HG03342 (cell line): ENCODE results near the gene GPT2.

Experiments
- ATAC-seq: cut with Tn5 transposase; IDR thresholded peaks from one replicate; pipeline ENCODE4 v1.9.1; 2021; ENCODE audit warnings: mild to moderate bottlenecking, moderate library complexity; ENCODE audit not compliant: unreplicated experiment

GPT2 gene, protein sequence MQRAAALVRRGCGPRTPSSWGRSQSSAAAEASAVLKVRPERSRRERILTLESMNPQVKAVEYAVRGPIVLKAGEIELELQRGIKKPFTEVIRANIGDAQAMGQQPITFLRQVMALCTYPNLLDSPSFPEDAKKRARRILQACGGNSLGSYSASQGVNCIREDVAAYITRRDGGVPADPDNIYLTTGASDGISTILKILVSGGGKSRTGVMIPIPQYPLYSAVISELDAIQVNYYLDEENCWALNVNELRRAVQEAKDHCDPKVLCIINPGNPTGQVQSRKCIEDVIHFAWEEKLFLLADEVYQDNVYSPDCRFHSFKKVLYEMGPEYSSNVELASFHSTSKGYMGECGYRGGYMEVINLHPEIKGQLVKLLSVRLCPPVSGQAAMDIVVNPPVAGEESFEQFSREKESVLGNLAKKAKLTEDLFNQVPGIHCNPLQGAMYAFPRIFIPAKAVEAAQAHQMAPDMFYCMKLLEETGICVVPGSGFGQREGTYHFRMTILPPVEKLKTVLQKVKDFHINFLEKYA

DNA sequence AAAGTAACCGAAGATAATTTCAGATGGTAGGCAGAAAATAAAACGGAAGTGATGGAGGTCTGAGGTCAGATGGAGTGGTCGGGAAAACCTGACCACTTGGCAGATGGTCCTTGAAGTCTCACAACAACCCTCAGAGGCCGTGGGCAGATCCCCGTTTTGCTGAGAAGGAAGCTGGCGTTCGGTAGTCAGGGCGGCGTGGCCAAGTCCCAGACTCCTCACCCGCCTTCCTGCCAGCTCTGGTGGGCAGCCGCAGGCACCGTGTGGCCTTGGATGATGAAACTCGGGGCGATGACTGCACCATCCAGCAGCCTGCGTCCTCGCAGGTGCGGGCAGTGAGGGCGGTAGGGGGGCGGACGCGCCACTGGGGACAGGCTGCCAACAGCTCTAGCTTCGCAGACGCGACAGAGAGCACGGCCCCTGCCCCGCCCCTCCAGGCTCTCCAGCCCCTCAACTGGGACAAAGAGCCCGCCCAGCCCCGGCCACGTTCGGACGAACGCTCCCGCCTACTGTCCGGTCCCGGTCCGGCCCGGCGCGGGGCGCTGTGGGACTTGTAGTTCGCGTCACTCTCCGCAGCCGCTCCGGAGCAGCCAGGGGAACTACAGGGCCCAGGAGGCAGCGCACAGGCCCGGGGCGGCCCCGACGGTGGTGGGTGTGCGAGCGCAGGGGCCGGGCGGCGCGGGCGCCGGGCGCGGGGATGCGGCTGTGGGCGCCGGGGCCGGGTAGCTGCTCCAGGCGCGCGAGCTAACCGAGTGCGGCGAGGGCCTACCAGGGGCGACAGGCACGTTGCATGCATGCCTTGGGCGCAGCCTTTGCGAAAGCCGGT, at the start of gene GPT2:
GPT2 (plus strand) TSS at position 673 of the 823 bp plus-strand sequence. CDS start 354 bp downstream, outside the sequence.
- ATAC-seq = peak; percentile 98

DNA sequence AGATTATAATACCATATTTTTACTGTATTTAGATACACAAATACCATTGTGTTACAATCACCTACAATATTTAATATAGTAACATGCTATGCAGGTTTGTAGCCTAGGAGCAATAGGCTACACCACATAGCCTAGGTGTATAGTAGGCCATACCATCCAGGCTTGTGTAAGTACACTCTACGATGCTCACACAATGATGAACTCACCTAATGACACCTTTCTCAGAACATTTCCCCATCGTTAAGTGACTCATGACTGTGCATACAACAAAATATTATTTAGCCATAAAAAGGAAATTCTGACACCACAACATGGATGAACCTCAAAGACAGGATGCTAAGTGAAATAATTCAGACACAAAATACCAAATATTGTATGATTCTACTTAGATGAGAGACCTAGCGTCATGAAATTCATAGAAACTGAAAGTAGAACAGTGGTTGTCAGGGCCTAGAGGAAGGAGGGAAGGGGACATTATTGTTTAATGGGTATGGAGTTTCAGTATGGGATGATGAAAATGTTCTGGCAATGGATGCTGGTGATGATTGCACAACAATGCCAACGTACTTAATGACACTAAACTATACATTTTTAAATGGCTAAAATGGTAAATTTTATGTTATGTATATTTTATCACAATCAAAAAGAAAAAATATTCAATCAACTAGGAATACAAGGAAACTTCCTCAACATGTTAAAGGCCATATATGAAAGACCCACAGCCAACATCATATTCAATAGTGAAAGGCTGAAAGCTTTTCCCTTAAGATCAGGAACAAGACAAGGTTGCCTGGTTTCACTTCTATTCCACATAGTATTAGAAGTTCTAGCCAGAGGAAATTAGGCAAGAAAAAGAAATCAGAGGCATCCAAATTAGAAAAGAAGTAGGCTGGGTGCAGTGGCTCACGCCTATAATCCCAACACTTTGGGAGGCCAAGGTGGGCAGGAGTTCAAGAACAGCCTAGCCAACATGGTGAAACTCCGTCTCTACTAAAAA, 47.3 kb upstream of the GPT2 start:
- no peak for ATAC-seq

DNA sequence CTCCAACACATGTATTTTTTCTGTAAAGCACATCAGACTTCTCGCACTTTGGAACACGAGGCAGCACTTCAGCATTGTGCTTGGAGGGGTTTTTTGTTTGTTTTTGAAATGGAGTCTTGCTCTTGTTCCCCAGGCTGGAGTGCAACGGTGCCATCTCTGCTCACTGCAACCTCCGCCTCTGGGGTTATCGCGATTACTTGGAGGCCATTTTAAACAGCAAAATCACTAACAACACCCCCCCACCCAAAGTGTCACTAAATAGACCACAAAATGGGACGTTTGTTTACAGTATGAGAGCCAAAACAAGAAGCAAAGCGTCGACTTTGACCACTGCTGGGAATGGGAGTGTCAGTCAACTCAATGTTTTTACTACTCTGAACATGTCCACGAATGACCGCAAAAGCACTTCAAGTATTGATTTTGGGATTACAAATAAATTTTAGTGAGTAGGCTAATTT, 44.1 kb upstream of the GPT2 start:
- no peak for ATAC-seq

DNA sequence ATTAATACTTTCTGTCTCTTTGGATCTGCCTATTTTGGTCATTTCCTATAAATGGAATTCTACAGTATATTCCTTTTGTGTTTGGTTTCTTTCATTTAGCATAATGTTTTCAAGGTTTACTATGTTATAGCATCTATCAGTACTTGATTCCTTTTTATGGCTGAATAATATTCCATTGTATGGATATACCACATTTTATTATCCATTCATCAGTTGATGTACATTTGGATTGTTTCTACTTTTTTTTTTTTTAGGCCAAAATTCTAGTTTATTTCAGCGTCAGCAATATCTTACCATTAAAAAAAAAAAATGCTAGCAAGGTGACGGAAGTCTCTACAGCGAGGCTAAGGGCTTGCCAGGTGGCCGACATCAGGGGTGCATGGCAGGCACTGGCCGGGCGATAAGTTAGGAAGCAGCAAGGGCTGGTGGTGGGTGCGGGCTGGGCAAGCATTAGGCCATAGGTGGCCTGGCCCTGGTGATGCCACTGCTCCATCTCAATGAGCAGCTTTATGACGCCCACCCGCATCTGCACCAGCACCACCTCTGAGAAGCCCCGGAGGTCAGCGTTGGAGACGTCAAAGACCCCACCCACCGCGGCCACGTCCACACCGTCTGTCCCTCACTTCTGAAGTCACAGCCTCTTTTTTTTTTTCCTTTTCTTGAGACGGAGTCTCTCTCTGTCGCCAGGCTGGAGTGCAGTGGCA, 41.8 kb upstream of the GPT2 start:
- ATAC-seq = no peak

DNA sequence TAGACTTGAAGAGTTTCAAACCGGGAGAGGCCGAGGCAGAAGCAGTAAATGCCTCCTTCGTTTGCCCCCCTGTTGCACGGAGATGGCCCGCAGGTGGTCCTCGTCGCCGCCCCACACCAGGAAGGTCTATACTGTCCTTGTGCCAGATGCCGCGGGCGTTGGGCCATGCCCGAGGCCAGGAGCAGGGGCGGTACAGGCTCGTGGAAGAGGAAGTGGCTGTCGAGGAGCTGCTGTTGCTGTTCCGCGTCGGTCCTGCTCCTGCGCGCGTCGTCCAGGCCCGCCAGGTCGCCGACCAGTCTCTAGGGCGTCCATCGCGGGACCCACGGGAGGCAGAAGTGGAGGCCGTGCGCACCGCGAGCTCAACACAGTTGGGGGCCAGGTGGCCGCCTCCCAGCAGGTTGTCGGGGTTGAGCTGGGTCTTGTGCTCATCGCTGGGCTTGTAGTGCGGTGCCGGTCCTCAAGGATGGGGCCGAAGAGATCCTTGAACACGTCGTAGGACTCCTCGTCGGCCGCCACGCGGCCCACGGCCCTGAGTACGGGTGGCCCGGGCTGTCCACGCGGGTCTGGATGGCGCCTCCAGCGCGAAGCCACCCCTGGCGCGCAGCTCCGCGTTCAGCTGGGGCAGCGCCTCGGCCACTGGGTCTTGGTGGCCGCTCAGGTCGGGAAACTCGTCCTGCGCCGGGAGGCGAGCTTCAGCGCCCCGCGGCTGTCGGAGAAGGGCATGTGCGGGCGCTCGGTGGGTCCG, 40.1 kb upstream of the GPT2 start:
- ATAC-seq = no peak

DNA sequence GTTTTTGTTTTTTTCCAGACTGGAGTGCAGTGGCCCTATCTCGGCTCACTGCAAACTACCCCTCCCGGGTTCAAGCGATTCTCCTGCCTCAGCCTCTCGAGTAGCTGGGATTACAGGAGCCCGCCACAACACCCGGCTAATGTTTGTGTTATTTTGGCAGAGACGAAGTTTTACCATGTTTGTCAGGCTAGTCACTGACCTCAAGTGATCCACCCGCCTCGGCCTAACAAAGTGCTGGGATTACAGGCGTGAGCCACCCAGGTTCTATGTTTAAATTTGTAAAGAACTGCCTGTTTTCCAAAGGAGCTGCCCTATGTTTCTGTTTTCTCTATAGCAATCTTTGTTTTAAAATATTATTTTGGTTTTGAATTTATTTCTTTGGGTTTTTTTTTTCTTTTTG, 39.4 kb upstream of the GPT2 start:
- no peak for ATAC-seq

DNA sequence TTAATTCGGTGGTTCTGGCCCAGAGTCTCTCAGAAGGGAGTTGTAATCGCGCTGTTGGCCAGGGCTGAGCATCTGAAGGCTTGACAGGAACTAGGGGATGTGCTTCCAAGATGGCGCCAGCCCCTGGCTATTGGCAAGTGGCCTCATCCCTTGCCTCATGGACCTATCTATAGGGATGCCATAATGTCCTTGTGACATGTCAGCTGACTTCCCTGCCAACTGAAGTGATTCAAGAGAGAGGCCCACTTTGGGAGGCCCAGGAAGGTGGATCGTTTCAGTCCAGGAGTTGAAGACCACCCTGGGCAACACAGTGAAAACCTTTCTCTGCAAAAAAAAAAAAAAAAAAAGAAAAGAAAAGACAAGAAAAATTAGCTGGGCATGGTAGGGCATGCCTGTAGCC, 38.2 kb upstream of the GPT2 start:
- ATAC-seq = no peak

DNA sequence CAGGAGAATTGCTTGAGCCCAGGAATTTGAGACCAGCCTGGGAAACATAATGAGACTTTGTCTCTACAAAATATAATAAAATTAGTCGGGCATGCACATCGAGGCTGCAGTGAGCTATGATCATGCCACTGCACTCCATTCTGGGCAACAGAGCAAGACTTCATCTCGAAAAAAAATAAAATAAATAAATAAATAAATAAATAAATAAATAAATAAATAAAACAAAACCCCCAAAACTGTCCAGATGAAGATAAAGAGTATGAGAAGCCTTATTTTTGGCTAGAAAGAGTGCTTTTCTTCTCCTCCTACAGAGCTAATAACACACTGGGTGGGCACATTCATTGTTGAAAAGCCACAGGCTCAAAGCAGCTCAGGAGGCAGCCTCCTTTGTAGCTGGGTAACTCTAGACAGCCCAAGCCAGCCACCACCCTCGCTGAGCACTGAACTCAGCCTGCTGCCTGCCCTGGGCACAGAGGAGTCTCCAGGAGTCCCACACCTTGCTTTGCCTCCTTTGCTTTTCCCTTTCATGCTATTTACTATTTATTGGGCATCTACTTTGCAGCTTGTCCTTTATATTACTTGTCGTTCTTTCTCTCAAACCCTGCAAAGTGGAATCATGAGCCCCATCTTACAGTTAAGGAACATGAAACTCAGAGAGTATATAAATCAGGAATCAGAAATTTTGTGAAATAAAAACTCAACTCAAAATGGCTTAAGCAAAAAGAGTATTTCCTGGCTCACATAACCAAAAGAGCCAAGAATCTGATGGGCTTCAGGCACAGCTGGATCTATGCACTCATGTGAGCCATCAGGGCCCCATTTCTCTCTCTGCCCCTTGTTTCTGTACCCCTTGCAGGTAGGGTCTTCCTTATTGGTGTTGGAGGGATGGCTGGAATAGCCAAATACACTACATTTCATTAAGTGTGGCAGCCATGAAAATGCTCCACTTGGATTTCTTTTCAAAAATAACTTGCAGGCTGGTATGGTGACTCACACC, 35.1 kb upstream of the GPT2 start:
- ATAC-seq = no peak

DNA sequence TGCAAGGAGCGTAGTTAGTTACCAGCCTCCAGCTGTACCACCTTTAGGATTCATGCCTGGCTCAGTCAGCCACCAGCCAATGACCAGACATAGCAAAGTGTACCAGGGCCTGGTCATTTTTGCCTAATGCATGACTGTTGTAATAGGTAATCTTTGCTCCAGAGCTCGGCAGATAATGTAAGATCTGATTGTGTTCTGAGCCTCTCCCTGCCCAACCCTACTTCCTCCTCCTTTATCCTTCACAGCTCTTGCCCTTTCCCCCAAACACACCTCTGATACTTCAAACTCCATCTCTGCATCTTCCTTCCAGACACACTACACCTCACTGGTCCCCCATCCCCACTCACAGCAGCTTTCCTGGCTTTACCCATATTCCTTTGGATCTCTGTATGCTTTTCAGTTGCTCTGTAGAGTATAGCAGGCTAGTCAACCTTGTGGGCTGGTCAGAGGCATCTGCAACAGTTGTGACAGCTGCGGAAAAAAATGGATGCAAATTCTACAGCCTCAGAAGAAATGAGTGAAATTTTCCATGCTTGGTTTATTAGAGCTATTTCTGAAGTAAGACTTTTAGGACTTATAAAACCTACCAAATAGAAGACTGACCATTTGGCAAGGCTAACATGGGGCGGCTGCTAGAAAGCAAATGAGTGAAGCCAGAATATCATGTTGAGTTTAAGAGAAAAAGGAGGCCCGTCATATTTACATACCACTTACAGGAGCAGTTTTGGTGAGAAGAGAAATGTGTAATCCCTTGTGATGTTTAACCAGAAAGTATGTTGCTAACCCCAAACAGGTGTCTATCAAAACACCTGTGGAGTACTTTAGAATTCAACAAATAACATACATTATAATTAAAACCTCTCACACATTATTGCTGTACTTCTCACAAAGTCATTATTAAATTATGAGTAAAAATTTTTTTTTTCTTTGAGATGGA, 33.3 kb upstream of the GPT2 start:
- ATAC-seq = no peak

DNA sequence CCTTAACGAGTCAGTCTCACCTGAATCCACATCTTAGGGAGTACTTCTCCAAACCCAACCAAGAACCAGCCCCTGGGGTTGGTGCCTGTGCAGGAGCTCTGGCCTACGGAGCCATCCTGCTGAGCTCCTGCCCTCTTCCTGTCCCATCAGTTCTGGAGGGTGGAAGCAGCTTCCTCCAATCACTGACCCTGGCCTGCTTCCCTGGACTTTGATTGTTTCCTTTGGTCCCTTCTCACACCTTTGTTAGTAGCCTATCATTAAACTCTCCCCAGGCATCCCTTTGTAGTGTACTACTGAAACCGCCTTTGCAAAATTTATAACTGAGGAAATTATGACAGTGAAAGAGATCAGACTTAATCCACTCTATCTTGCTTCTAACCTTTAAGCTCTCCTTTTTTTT, 32.0 kb upstream of the GPT2 start:
- ATAC-seq = no peak

DNA sequence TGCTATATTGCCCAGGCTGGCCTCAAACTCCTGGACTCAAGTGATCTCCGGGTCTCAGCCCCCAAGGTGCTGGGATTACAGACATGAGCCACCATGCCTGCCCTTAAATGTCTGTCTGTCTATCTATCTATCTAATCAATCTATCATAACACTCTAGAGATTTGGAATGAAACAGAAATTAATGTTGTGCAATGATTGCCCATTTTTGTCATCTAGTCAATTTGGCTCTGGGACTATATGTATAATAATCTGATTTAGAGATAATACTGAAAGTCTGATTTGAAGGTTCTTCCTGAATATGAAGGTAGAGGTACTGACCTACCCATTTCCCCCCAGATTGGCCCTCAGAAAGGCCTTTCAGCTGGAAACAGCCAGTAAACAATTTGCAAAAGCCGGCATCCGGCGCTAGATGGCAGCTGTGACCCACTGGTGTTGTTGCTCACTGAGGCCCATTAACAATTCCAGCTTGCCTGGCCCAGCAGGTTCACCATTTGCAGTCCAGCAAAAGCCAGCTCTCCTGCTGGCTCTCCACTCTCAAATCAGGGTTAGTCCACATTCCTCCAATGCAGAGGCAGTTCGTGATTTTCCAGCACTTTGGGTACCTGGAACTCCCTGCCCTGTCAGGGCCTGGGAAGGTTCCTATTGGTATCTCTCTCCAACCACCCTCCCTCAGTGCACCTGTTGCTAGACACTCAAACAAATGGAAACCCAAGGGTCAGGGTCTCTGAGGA, 30.3 kb upstream of the GPT2 start:
- ATAC-seq = peak; percentile 46

DNA sequence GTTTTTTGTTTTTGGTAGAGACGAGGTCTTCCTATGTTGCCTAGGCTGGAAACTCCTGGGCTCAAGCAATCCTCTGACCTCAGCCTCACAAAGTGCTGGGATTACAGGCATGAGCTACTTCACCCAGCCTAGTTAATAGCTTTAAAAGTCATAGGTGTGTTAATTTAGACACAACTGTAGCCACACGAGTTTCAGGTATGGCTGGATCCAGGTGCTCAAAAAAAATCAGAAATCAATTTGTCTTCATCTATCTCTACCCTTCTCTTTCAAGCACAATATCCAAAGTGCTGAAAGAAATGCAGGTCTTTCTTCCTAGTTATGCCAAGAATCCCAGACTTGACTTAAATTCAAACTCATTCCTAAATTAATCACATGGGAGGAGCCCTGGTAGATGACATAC, 29.3 kb upstream of the GPT2 start:
- no peak for ATAC-seq

DNA sequence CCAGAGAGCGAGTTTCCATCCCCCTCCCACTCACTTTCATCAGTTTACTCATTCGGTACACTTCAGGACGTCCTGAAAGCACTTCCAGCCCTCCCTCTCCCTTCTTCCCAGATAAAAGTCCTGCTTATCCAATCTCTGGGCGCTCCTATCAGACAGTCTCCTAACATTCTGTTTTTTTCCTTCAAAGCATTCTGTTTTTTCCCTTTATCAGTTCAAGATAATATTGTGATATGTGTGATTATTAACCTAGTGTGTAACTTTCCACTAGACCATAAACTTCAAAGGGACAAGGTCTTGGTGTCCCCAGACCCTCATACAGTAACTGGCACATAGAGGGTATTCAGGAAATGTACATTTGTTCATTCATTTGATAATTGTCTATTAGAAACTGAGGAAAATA, 28.8 kb upstream of the GPT2 start:
- ATAC-seq = no peak

DNA sequence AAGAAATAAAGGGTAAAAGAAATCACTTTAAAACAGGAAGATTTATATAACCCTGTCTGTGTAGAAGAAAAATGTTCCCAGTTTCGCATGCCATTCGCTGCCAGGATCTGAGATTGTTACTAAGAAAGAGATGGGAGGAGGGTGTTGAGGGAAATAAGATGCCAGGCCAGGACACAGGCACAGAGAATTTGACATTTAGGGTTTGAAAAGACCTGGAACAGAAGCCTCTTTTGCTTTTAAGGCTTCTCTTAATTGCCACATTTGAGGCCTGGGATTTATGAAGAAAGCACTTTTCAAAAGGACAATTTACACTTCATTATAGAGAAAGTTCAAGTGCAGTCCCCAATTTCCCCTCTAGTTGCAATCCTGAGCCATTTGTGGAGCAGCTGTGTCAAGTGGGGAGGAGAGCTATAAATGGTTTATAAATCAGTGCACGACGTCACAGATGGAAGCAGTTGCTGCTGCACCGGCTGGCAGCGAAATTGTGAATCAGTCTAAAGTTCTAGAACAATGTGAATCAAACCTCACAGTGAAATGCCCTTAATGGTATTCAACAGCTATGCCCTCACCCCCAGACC, 26.7 kb upstream of the GPT2 start:
- ATAC-seq = no peak

DNA sequence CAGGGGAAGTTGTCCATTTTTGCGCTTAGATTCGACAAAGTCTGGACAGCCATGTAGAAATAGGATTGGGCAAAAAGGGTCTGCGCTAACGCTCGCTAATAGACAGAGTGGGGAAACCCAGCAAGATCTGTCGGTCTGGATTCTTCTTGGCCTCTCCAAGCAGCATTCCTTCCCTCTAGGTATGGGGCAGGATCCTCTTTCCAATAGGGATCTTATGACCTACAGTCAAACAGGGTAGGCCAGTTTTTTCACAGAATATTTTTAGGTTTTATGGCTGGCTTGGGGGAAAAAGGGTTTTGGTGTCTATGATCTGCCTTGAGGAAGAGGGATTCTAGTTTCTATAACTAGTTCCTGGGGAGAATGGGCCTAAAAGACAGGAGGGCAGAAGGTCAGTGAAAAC, 26.0 kb upstream of the GPT2 start:
- no peak for ATAC-seq

DNA sequence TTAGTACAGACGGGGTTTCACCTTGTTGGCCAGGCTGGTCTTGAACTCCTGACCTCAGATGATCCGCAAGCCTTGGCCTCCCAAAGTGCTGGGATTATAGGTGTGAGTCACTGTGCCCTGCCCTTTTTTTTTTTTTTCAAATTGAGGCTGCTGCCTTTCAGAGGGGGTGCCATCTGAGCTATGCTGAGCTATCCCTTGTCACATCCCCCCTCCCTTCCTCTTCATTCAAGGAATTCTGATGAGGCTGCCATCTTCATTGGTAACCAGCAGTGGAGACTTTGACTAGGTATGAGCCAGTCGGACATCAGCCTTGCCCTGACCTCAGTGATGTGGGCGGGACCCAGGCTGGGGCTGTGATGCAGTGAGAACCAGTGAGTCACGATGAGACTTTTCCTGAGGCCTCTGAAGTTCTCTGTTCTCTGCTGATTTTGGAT, 24.4 kb upstream of the GPT2 start:
- no peak for ATAC-seq
